HG03460 (cell line): ENCODE data around the gene FMNL2.

Experiments used
- ATAC-seq: cut with Tn5 transposase; IDR thresholded peaks from one replicate; pipeline ENCODE4 v1.9.1; 2021; ENCODE audit not compliant: unreplicated experiment

The FMNL2 gene

GRCh38 chr2:152444448-152444847 is 109.5 kb downstream of the FMNL2 start:
- no peak for ATAC-seq

GRCh38 chr2:152445375-152445774 is 110.4 kb downstream of the FMNL2 start:
- no peak for ATAC-seq

- ATAC-seq, result peak; percentile 45
Observed at GRCh38 chr2:152445791-152446201, 110.8 kb downstream of the FMNL2 start.

GRCh38 chr2:152446213-152446612 is 111.2 kb downstream of the FMNL2 start:
- ATAC-seq, result no peak

GRCh38 chr2:152447897-152448296 is 112.9 kb downstream of the FMNL2 start:
- no peak for ATAC-seq

- no peak for ATAC-seq
Observed at GRCh38 chr2:152448606-152449005, 113.6 kb downstream of the FMNL2 start.

GRCh38 chr2:152449578-152449977 is 114.6 kb downstream of the FMNL2 start:
- ATAC-seq, result no peak

- no peak for ATAC-seq
Observed at GRCh38 chr2:152450176-152450575, 115.2 kb downstream of the FMNL2 start.

- no peak for ATAC-seq
Observed at GRCh38 chr2:152452256-152452973, 117.4 kb downstream of the FMNL2 start.

- ATAC-seq, result no peak
Observed at GRCh38 chr2:152453129-152453911, 118.3 kb downstream of the FMNL2 start.

- ATAC-seq, result no peak
Observed at GRCh38 chr2:152454371-152454770, 119.4 kb downstream of the FMNL2 start.

- no peak for ATAC-seq
Observed at GRCh38 chr2:152454960-152455359, 120.0 kb downstream of the FMNL2 start.

- no peak for ATAC-seq
Observed at GRCh38 chr2:152455738-152456137, 120.8 kb downstream of the FMNL2 start.

GRCh38 chr2:152456262-152456661 is 121.3 kb downstream of the FMNL2 start:
- no peak for ATAC-seq

- no peak for ATAC-seq
Observed at GRCh38 chr2:152458441-152458940, 123.5 kb downstream of the FMNL2 start.

- ATAC-seq, result no peak
Observed at GRCh38 chr2:152459091-152459490, 124.1 kb downstream of the FMNL2 start.

GRCh38 chr2:152460567-152460966 is 125.6 kb downstream of the FMNL2 start:
- no peak for ATAC-seq

- ATAC-seq, result no peak
Observed at GRCh38 chr2:152462120-152462519, 127.1 kb downstream of the FMNL2 start.

GRCh38 chr2:152462779-152463178 is 127.8 kb downstream of the FMNL2 start:
- no peak for ATAC-seq

GRCh38 chr2:152464851-152465470 is 130.0 kb downstream of the FMNL2 start:
- ATAC-seq, result no peak

GRCh38 chr2:152465541-152465940 is 130.6 kb downstream of the FMNL2 start:
- ATAC-seq, result no peak

- ATAC-seq, result no peak
Observed at GRCh38 chr2:152466041-152466440, 131.1 kb downstream of the FMNL2 start.
